NCI-H1694 treated with DMSO at 0.1 percent for 48 hours (cell line): ENCODE results near the gene PKN2.
"Not testable (repeated sequence)": the region's sequence is repeated elsewhere in the genome, so short reads cannot be mapped to it uniquely, and the experiment has no call there.

Experiments
- DNase-seq: peaks from one replicate; lab custom pipeline; 2025; lab: John Stamatoyannopoulos, UW

PKN2 gene

DNA sequence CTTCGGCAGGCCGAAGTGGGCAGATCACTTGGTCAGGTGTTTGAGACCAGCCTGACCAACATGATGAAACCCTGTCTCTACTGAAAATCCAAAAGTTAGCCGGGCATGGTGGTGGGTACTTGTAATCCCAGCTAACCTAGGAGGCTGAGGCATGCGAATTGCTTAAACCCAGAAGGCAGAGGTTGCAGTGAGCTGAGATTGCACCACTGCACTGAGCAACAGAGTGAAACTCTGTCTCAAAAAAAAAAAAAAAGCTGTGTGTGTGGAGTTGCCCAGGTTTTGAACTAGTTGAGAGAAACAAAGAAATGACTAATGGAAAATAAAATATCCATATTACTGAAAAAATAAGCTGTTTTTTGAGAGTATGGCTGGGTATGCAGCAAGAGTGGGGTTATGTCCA, 107.1 kb downstream of the PKN2 start:
- DNase-seq = no peak

DNA sequence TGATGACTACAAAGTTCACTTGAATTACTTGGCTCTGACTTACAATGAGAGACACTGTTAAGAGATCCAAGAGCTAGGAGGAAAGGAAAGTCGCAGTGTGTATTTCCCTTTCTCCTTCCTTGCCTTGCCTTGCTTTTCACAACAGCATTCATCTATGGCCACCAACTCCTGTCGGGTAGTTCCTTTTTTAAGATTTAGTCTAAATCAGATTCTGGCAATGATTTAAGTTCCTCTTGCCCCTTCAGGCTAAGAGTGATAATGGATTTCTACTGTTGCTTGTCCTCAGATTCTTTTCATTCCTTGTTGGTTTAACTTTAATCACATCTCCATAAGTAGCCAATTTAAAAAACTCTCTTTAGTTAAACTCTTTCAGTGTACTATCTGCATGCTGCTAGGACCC, 115.4 kb downstream of the PKN2 start:
- no peak for DNase-seq

DNA sequence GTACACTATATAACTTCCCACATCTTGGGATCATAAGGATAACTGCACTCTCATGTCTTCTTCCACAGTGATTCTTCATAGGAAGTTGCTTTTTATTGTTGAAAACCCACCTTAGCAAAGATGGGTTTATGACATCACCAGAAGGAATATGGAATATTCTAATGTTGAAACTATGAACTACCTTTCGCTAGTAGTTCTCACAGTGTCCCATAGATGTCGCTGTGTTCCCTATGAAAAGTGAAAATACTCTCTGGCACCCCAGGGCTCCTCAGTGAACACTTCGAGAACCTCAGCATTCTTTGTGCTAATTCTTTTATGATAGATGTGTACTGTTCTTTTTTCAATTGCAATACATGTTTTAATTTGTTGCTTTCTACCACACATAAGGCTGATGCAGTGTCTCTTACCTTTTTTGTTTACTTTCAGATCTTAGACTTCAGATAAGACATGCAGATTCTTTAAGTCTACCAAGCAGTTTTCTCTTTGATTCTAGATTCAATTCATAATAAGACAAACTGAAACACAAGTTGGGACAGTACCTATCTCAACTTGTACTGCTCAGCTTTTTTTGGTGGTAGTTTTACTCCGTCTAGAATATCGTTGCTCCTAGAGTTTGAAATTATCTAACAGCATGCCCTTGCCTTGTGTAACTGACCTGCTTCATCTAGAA, 116.4 kb downstream of the PKN2 start:
- peak; percentile 17 for DNase-seq

DNA sequence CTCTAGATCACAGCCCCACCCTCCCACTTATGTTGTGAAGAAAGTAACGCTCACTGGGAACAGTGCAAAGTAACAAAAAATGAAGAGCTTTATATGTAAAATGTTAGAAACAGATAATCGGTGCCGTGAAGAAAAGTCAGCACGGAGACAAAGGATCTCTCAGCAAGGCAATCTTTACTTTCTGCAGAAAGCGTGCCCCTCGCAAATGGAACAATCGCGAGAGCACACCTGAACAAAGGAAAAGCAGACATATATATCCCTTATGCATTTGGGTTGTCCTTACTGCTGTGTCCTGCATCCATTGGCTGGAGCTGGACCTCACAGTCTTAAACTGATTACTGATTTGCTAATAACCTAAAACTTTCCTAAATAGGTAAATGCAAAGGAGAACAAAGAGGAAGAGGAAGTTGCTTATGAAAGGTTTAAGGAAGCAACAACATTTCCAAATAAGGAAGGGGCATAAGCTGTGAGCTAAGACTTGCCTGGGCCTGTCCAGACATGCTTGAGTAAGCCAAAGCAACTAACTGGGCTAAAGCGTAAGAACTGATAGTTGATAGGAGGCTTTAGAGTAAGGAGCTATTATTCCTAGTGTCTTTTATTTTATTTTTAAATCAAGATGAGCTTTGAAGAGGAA, 117.6 kb downstream of the PKN2 start:
- no peak for DNase-seq

DNA sequence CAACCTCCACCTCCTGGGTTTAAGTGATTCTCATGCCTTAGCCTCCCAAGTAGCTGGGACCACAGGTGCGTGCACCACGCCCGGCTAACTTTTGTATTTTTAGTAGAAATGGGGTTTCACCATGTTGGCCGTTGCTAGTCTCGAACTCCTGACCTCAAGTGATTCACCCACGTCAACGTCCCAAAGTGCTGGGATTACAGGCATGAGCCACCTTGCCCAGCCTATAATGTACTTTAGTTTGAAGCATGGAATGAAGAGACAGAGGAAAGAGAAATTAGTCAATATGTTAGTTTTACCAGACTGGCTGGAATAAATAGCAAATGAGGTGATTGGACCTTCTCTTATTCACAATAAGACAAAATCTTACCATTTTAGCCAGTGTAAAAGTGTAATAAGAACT, 118.3 kb downstream of the PKN2 start:
- DNase-seq = no peak

DNA sequence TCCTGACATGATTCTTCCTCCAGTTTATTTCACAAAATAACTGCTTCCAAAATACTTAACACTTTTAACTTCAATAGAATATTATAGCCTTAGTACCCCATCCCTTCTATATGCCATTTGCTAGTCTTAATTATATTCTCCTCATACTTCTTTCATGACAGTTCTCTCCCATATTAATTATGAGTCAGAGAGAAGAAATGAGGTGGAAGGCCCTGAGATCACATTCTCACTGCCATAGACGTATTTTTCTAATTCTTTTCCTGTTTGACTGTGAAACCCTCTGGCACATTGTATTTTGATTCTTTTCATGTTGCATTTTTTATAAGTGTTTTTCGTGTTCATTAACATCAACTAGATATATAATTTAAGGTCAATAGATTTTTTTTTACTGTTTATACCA, 118.9 kb downstream of the PKN2 start:
- DNase-seq = no peak

DNA sequence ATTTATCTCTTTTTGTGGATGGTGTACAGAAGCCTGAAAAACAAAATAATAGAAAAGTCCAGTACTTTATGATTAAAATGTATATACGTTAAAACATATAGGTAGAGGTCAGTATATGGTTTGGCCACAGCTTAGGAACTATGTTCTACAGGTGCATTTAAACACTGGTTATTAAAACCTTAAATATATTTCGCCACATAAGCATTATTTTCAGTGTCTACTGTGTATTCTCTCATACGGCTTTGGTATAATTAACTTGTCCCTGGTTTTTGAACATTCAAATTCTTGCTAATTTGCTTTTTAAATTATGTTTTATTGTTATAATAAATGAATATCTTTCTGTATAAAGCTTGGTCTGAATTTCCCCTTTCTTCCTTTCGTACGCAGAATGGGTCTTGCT, 119.4 kb downstream of the PKN2 start:
- no peak for DNase-seq

DNA sequence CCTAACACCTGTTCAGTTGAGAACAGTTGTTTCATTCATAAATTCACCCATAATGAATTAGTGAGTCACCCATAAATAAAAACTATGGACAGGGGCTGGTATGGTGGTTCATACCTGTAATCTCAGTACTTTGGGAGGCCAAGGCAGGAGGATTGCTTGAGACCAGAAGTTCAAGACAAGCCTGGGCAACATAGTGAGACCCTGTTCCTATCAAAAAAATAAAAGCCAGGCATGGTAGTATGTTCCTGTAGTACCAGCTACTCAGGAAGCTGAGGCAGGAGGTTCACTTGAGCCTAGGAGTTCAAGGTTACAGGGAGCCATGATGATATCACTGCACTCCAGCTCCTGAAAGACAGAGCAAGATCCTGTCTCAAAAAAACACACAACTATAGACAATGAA, 128.3 kb downstream of the PKN2 start:
- DNase-seq = no peak

DNA sequence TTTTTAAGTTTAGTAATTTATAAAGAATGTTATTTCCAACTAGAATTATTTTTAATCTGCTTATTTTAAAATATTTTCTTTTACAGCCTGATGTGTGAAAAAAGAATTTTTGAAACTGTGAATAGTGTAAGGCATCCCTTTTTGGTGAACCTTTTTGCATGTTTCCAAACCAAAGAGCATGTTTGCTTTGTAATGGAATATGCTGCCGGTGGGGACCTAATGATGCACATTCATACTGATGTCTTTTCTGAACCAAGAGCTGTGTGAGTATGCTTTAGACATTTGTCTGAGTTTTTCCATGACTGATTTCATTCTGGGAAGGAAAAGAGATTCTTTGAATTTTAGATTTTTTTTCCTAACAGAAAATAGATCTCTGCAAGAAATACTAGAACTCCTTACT, 129.4 kb downstream of the PKN2 start:
- DNase-seq = no peak

DNA sequence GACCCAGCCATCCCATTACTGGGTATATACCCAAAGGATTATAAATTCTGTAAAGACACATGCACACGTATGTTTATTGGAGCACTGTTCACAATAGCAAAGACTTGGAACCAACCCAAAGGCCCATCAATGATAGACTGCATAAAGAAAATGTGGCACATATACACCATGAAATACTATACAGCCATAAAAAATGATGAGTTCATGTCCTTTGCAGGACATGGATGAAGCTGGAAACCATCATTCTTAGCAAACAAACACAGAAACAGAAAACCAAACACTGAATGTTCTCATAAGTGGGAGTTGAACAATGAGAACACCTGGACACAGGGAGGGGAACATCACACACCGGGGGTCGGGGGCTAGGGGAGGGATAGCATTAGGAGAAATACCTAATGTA, 135.6 kb downstream of the PKN2 start:
- not testable (repeated sequence) for DNase-seq

DNA sequence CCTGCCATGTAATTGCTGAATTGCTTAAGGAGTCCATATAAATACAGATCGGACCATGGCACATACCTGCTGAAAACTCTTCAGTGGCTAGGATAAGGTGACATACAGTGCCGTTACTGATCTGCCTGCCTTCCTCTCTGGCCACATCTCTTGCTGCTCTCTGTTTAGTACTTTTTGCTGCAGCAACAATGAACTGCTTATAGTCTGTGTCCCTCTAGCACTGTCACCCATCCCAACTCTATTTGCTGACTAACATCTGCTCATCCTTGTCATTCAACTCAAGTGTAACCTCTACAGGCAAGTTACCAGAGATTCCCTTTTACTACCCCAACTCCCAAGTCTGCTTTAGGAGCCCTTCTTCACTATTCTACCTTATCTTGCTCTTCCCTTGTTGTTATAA, 141.6 kb downstream of the PKN2 start:
- no peak for DNase-seq

DNA sequence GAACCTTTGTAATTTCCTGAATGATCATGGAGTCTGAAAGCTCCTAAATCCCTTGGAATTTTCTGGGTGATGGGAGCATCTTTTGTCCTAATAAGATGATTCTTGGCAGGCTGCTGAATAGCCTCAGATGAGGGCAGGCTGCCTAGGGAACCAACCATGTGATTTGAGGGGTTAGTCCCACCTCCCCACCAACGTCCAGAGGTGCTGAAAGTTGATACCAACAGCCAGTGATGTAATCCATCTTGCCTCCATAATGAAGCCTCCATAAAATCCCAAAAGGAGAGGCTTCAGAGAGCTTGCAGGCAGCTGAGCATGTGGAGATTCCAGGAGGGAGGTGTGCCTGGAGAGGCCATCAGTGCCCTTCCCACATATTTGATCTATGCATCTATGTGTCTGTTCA, 163.6 kb downstream of the PKN2 start:
- no peak for DNase-seq

DNA sequence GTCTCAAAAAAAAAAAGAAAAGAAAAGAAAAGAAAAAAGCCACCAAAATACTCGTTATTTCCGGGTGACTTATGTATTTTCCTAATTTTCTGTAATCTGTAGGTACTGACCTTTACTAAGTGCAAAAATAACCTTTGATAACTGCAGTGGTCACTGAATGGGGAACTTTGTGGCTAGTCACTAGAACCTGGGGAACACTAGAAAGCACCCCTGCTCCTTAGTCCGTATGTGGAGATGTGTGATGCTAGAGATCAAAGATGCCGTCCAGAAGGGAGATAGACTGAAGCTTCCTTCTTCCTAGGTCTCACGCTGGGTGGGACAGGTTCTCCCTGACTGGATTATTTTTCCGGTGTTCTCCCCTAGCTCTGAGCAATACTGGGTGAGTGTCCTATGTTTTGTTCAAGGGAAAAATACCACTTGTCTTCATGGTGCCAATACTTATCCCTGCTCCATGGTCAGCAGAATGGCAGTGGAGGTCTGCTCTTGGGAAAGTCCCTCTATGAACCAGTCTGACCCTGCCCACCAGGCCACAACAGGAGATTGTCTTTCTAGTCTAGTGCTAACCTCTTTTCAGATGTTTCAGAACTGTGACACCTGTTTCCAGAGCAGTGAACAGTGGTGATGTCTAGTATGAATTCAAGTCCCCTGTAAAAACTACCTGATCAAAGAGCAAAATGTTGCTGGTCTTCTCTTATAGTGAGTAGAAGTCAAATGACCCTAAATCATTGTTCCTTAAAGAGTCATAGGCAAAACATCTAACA, 167.4 kb downstream of the PKN2 start:
- no peak for DNase-seq

DNA sequence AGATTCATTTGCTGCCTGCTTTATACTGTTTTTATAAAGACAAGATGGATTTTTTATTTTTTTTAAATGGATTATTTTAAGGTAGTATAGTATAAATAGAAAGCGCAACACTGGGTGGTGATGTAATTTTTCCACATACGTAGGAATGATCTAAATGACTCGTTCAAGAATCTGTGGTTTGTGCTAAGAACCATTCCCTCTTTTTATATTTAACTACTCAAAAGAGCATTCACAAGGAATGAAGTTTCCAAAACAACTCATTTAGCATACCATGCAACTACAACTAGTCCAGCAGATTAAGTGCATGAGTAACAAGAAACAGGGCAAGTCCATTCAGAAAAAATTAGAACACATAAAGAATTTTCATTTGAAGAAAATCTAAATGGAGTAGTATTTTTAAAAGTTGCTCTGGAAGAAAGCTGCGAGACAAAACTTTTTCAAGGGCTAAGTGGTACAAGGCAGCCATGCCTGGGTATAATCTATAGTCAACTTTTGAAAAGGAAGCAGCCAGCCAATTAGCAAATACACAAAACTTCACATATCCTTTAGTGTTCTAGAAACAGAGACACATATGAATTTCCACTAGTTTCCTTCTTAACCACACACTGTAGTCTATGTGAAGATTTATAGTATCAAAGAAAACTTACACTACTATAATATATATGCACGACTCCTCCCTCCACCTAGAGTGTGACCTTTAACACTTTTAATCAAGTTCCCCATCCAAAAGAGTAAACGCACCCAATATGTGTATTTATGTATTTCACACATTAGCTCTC, 183.9 kb downstream of the PKN2 start:
- DNase-seq = no peak

DNA sequence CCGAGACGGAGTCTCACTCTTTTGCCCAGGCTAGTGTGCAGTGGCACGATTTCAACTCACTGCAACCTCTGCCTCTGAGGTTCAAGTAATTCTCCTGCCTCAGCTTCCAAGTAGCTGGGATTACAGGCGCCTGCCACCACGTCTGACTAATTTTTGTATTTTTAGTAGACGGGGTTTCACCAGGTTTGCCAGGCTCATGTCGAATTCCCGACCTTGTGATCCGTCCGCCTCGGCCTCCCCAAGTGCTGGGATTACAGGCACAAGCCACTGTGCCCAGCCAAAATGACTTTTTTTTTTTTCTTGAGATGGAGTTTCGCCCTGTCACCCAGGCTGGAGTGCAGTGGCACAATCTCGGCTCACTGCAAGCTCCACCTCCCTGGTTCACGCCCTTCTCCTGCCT, 185.6 kb downstream of the PKN2 start:
- not testable (repeated sequence) for DNase-seq

DNA sequence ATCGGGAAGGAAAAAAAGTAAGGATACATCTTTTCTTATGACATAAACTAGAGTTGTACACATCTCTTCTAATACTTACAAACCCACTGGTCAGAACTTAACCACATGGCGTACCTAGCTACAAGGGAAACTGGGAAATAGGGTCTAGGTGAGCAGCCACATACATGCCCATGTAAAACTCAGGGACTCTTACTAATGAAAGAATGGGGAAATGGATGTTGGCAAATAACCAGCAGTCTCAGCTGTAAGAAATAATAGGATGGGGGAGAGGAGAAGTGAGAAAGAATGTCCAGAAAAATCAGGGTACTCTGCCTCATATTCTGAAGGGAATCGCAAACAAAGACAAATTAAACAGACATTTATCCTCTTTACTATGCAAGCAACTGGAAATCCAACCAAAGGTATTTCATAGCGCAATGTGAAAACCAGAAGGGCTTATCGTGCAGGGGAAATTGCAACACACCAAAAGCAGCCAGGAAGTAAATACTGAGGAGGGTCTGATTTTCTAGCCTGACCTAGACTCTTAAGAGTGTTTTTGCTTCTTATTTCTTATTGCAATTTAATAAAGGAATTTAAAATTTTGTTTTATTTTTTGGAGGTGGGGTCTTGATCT, 189.8 kb downstream of the PKN2 start:
- DNase-seq = no peak

DNA sequence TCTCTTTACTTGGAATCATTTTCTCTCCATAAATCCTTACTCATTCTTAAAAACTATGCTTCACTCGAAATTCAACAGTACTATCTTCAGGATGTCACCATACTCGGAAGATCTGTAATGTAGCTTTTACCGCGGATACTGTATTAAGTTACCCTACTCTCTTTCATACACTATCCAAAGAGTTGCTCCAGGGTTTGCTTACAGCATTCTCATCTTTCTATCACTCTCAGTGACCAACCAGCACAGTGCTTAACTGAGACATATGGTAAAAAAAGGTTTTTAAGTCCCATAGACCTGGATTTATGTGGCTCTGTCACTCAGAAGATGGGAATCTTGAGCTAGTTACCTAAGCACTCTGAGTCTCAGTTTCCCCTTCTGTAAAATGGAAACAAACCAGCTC, 191.5 kb downstream of the PKN2 start:
- no peak for DNase-seq

DNA sequence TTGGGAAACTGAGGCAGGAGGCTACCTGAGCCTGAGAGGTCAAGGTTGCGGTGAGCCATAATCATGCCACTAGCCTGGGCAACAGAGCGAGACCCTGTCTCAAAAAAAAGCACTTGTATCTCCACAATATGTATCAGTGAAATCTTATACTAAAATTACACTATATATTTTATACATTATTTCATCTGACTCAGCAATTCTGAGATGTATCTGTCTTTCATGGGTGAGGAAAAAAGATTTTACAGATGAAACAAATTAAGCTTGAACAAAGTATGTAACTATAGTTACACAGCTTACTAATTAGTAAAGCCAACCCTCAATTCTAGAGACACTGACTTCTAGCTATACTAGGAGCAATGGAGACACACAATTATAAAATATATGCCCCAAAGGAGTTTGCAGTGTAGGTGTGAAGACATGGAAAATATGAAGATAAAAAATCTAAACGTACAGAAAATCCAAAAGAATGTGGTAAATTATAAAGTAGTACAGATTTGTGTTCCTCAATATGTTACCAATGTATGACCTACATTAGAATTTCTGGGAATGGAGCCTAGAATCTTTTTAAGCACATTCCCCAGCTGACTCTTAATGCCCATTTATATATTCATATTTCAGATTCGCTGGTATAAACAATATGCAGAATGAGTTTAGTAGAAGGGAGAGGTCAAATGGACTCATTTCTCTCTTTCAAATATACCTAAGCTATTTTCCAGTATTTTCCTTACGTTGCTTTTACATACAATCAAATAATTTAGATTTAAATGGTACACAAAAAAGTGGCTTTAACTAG, 192.7 kb downstream of the PKN2 start:
- no peak for DNase-seq

DNA sequence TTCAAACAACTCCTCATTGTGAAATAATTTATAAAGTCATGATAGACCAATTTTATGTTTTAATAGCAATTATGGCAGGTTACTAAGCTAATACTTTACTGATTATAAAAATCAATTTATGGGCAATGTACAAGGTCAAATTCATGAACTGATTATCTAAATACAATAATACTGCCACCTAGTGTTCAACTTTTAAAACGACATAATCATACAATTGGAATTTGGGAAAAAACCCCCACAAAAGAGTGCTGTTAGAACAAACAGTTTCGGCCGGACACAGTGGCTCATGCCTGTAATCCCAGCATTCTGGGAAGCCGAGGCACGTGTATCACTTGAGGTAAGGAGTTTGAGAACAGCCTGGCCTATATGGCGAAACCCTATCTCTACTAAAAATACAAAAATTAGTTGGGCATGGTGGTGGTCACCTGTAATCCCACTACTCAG, 193.3 kb downstream of the PKN2 start:
- DNase-seq = peak; percentile 58

DNA sequence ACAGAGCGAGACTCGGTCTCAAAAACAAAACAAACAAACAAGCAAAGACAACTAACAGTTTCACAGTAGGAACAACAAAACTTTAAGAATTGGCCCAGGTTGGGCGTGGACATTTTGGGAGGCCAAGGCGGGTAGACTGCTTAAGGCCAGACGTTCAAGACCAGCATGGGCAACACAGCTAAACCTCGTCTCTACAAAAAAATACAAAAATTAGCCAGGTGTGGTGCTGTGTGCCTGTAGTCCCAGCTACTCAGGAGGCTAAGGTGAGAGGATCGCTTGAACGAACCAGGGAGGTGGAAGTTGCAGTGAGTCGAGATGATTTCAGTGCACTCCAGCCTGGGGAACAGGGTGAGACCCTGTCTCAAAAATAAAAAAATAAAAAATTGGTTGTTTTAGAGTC, 193.8 kb downstream of the PKN2 start:
- no peak for DNase-seq

DNA sequence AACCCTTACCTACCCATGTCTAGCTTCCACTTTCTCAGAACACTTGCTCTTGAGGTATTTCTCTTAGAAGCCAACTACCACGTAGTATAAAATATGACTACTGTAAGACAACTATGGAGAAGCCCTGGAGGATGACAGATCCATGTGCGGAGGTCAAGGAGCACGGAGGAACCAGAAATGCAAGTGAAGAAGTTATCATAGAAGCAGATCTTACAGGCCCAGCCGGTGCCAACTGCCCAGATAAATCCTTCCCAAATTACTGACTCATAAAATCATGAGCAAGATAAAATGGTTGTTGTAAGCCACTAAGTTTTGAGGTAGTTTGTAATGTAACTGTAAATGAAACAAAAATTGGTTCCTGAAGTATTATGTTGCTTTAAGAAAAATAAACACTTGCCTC, 194.7 kb downstream of the PKN2 start:
- no peak for DNase-seq
